Stomach (tissue), 9 donors: Measurements from ENCODE around the gene ITGAE. TPM values are rescaled to one million over a fixed set of nuclear protein-coding genes. Genes with fewer than 3 reads are reported as not detected.

Source experiments
- DNase-seq, 2 donors: peaks; one replicate each; pipeline versions ENCODE4 v3.0.0 to v3.0.0-alpha.2; 2013 to 2019
- H3K27ac ChIP-seq, 5 donors: fragments of 200-600 bp in 4 of 5; sonication (generic) in 4 of 5; one replicate each; pipeline ENCODE4 v1.5.1; 2013 to 2019; ENCODE audit warnings: mild to moderate bottlenecking in 1 of 5, moderate library complexity in 1 of 5
- H3K27me3 ChIP-seq, 3 donors: fragments of 200-600 bp; sonication (generic); one replicate each; pipeline ENCODE4 v1.5.1; 2017 to 2019; ENCODE audit warnings: mixed run types in 1 of 3
- H3K36me3 ChIP-seq, 4 donors: fragments of 200-600 bp; sonication (generic); 1 replicate in 3 of 4; 2 replicates in 1 of 4; pipeline ENCODE4 v1.5.1; 2016 to 2019
- H3K4me1 ChIP-seq, 4 donors: fragments of 200-600 bp; sonication (generic); one replicate each; pipeline ENCODE4 v1.5.1; 2016 to 2019
- H3K4me3 ChIP-seq, 4 donors: fragments of 200-600 bp; sonication (generic) in 3 of 4; one replicate each; pipeline ENCODE4 v1.5.1; 2016 to 2019; ENCODE audit warnings: mild to moderate bottlenecking in 1 of 4
- H3K9me3 ChIP-seq, 4 donors: fragments of 200-600 bp; sonication (generic); one replicate each; pipeline ENCODE4 v1.5.1; 2016 to 2019
- CTCF ChIP-seq, 7 experiments: fragments of 450-650 bp in 4 of 7; fragments of 200-600 bp in 3 of 7; sonication (generic) in 3 of 7; IDR thresholded peaks; one replicate each; pipeline ENCODE4 v1.5.1; 2016 to 2019; ENCODE audit warnings: antibody characterized with exemption in 7 of 7, control low read depth in 2 of 7, mild to moderate bottlenecking in 1 of 7
- EP300 ChIP-seq: sonication (generic); formaldehyde crosslinking; IDR thresholded peaks from one replicate; pipeline ENCODE4 v1.6.1; 2017; ENCODE audit warnings: antibody characterized with exemption
- POLR2A ChIP-seq, 4 donors: fragments of 450-650 bp; IDR thresholded peaks; one replicate each; pipeline ENCODE4 v1.6.1; 2016; ENCODE audit warnings: antibody characterized with exemption in 4 of 4, control low read depth in 2 of 4, mild to moderate bottlenecking in 1 of 4, moderate library complexity in 1 of 4
- POLR2AphosphoS5 ChIP-seq, 3 donors: sonication (generic); formaldehyde crosslinking; IDR thresholded peaks; one replicate each; pipeline ENCODE4 v1.6.1; 2016; ENCODE audit warnings: antibody characterized with exemption in 3 of 3
- WGBS, 5 donors: extraction: QIAGEN DNeasy Blood & Tissue Kit in 3 of 5; methylation state at CpG; one replicate each; pipeline versions ENCODE4 v1.1.5 to v1.1.7; 2013 to 2018; 5-methylcytosine and 5-hydroxymethylcytosine counted together
- intact Hi-C: fragments of 100-400 bp; cut with DNase I; formaldehyde crosslinking; loops from one replicate; pipeline ENCODE4 v1.15.1; 2023; ENCODE audit warnings: low total_unique reads
- polyA plus RNA-seq, 3 donors: library from polyadenylated mRNA; stranded (reverse); fragments of 200-250 nt; gene quantifications; one replicate each; pipeline ENCODE4 v1.2.3, GENCODE V29; 2013
- total RNA-seq, 5 donors: library from RNA; depleted of rRNA; stranded (reverse); fragments of >200 nt; gene quantifications; one replicate each; pipeline versions ENCODE4 v1.1.0 to v1.2.3, GENCODE V29; 2014 to 2016
- donor health status: healthy with polysubstance abuse.
- donor health status: Bipolar disorder and iron deficiency.
- donor health status: healthy.

Gene ITGAE
- total and polyA plus RNA-seq, 8 donors = 4.5 to 66.8 (median 31.0) TPM

- intact Hi-C loops = no loop called here
- peaks cover 30 to 51% (median 40%) of the 10 kb centered on the region in 4 donors for H3K4me1 ChIP-seq
- TF ChIP-seq POLR2A (IDR thresholded peaks at IDR 0.05) = no peak
- TF ChIP-seq CTCF (IDR thresholded peaks at IDR 0.05) = no peak
- DNase-seq = no peak
- H3K4me3 ChIP-seq = peak overlapping the region; percentile 87 to 98 (median 94)
- peak overlapping the region in 2 of 5 donors; percentile 97 to 98 for H3K27ac ChIP-seq
- H3K36me3 ChIP-seq = peaks cover 3 to 21% (median 11%) of the 10 kb centered on the region in 4 donors
- 36 to 49% (median 39%) methylated on average over 12 of the region's 12 CpGs for WGBS, 5 donors
- no peaks in the 10 kb centered on the region for H3K27me3 ChIP-seq
- no peaks in the 10 kb centered on the region for H3K9me3 ChIP-seq
Observed at GRCh38 chr17:3669548-3669947, 131.4 kb downstream of the ITGAE start.

DNA sequence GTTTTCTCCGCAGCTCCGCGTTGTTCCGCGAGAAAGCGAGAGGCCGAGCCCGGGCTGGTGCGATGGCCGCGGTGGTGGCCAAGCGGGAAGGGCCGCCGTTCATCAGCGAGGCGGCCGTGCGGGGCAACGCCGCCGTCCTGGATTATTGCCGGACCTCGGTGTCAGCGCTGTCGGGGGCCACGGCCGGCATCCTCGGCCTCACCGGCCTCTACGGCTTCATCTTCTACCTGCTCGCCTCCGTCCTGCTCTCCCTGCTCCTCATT is 132.0 kb downstream of the ITGAE start:
- no peak for DNase-seq
- Histone ChIP-seq H3K27me3 (no peaks in the 10 kb centered on the region), H3K4me3 (peak overlapping the region; percentile 87 to 98 (median 94)), H3K4me1 (peaks cover 30 to 56% (median 41%) of the 10 kb centered on the region in 4 donors), H3K36me3 (peaks cover 9 to 27% (median 17%) of the 10 kb centered on the region in 4 donors), H3K27ac (peak overlapping the region; percentile 89 to 98 (median 97)), H3K9me3 (no peaks in the 10 kb centered on the region)
- intact Hi-C loops = no loop called here
- TF ChIP-seq POLR2AphosphoS5 (IDR thresholded peaks at IDR 0.05) (no peak), EP300 (no peak), POLR2A (IDR thresholded peaks at IDR 0.05) (no peak), CTCF (IDR thresholded peaks at IDR 0.05) (no peak)
- 0 to 2% (median 0%) methylated on average over 9 to 32 of the region's 32 CpGs for WGBS, 5 donors

DNA sequence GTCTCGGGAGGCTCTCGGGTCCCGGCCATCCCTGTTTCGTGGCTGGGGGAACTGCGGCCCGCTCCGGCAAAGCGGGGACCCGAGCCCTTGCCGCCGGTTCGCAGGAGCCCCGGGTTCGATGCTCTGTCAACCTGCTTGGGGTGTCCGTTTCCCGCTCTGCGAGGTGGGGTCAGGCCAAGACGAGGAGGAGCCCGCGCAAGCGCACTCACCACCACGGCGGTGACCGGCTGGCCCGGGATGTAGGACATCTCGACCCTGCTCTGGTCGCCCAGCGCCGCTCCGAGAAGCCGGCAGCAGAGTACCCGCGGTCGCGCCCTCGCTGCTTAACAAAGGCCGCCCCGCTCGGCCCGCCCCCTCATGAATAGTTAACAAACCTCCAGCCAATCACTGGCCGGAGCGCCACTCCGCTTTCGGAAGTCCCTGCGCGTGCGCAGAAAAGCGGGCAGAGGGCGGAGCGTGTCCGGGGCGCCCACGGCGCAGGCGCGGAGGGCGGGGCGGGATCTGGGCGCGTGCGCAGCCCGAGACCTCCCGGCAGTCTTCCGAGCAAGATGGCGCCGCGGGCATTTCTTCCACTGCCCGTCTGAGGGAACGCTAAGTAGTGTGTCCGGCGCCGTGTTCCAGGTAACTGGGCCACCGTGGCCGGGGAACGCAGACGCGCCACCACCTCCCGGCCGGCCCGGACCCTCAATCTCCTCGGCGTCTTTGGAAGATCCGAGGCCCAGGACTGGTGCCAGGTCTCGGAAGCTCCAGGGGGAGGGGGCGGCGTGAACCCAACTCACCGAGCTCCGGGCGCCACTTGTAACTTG is 132.5 kb downstream of the ITGAE start, which contains the start of the genes EMC6 and TAX1BP3:
Gene EMC6 (plus strand): TSS at position 534 of the 806 bp plus-strand sequence. CDS start 335 bp downstream, outside the sequence.
Gene TAX1BP3 (minus strand): TSS at position 300 of the 806 bp plus-strand sequence. CDS start 52 bp downstream, at position 248.
- TF ChIP-seq POLR2AphosphoS5 (IDR thresholded peaks at IDR 0.05) (peak; percentile 55 to 98 (median 97)), EP300 (no peak), POLR2A (IDR thresholded peaks at IDR 0.05) (peak in 2 of 4 donors; percentile 74 to 80), CTCF (IDR thresholded peaks at IDR 0.05) (no peak)
- H3K4me3 ChIP-seq = peak within 1 kb of the TSS; percentile 87 to 98 (median 94)
- no peaks in the 10 kb centered on the region for H3K27me3 ChIP-seq
- H3K4me1 ChIP-seq = peaks cover 30 to 61% (median 41%) of the 10 kb centered on the region in 4 donors
- intact Hi-C loops = no loop called here
- WGBS, 5 donors = 0 to 1% (median 0%) methylated on average over 22 to 89 of the region's 89 CpGs; no CpG with 5 or more reads in 1 of the 5 donors
- DNase-seq = peak; percentile 99 to 100
- peaks cover 14 to 32% (median 22%) of the 10 kb centered on the region in 4 donors for H3K36me3 ChIP-seq
- no peaks in the 10 kb centered on the region for H3K9me3 ChIP-seq
- H3K27ac ChIP-seq = peak within 1 kb of the TSS; percentile 95 to 98 (median 97)

DNA sequence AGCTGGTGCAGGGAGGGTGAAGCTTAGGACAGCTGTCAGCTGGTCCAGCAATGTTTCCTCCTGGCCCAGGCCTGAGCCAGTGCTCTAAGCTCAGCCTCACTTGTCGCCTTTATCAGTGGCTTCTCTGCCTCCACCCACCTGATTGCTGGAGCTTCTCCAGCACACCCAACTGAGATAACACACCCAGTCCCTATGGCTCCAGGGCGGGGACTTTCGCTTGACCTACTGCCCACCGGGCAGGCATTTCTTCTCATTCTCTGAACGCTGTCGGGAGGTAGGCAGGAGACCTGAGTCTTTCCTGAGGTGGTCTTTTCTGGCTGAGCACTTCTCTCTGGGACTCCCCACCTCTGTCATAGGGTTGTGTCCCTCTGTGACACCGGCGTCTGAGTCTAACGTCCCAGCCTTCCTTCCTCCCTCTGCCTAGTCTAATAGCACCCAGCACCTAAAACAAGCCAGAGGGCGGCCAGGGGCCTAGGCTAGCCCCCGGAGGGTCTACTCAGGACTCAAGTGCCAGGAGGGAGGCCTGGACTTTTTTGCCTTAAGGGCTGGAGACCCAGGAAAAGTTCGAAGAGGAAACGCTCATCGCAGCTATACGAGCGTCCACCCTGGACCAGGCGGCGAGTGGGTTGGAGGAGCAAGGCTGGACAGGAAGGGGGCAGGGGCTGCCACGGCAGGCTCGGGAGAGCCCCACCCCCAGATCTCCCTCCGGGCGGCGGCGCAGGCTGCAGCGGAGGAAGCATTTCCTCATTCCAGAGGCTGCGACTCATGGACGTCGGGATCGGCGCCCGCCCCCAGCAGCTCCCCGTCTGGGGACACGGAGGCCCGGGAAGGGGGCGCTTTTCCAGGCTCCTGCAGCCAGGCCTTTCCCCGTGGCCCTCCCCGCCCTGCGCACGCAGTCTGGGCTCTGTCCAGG is 133.4 kb downstream of the ITGAE start:
- Histone ChIP-seq H3K9me3 (no peaks in the 10 kb centered on the region), H3K27ac (peak overlapping the region; percentile 95 to 98 (median 97)), H3K4me3 (peak overlapping the region; percentile 87 to 98 (median 94)), H3K27me3 (no peaks in the 10 kb centered on the region), H3K4me1 (peaks cover 33 to 70% (median 42%) of the 10 kb centered on the region in 4 donors), H3K36me3 (peaks cover 22 to 41% (median 30%) of the 10 kb centered on the region in 4 donors)
- WGBS, 5 donors = 3 to 8% (median 5%) methylated on average over 22 to 39 of the region's 39 CpGs
- no peak for TF ChIP-seq CTCF (IDR thresholded peaks at IDR 0.05)
- peak; percentile 64 to 88 (median 87) for TF ChIP-seq POLR2AphosphoS5 (IDR thresholded peaks at IDR 0.05)
- TF ChIP-seq EP300 = no peak
- TF ChIP-seq POLR2A (IDR thresholded peaks at IDR 0.05) = peak in 1 of 4 donors; percentile 19
- DNase-seq = peak; percentile 91 to 97
- intact Hi-C loops = no loop called here
